Activated T-helper 2 cell treated with anti-CD3 and anti-CD28 coated beads, Interferon-gamma antibody, Interleukin-2, Interleukin-4, amounts not matched to agents 10 μg/mL and 5 μg/mL and 100 μg/mL, durations not matched to agents 14 hours and 24 hours and 36 hours (primary cell): ENCODE data around the gene FAHD2A. TPM values are rescaled to one million over a fixed set of nuclear protein-coding genes. Genes with fewer than 3 reads are reported as not detected.
"Not testable (repeated sequence)": the region's sequence is repeated elsewhere in the genome, so short reads cannot be mapped to it uniquely, and the experiment has no call there.

Source experiments
- DNase-seq: peaks from one replicate; pipeline ENCODE4 v3.0.0; 2021; ENCODE audit warnings: low spot score
- H3K27ac Mint-ChIP-seq: one replicate; pipeline ENCODE4 v1.8.0; 2021; ENCODE audit warnings: mixed read lengths
- H3K27me3 Mint-ChIP-seq: one replicate; pipeline ENCODE4 v1.8.0; 2021; ENCODE audit warnings: low read depth, mixed read lengths
- H3K36me3 Mint-ChIP-seq: one replicate; pipeline ENCODE4 v1.8.0; 2021; ENCODE audit warnings: low read depth, mixed read lengths
- H3K4me1 Mint-ChIP-seq: one replicate; pipeline ENCODE4 v1.8.0; 2021; ENCODE audit warnings: low read depth, mixed read lengths
- H3K4me3 Mint-ChIP-seq: one replicate; pipeline ENCODE4 v1.8.0; 2021; ENCODE audit warnings: low read depth, mild to moderate bottlenecking, moderate library complexity, mixed read lengths
- H3K9me3 Mint-ChIP-seq: one replicate; pipeline ENCODE4 v1.8.0; 2021; ENCODE audit warnings: mixed read lengths
- intact Hi-C: fragments of 100-400 bp; cut with micrococcal nuclease; formaldehyde crosslinking; loops from one replicate; pipeline ENCODE4 v1.15.1; 2023
- total RNA-seq: library from RNA; stranded (reverse); gene quantifications from 2 replicates; pipeline ENCODE4 v1.2.3, GENCODE V29; 2022

Gene FAHD2A
- total RNA-seq, 1 donor from 2014 or later = 32.5 TPM

DNA sequence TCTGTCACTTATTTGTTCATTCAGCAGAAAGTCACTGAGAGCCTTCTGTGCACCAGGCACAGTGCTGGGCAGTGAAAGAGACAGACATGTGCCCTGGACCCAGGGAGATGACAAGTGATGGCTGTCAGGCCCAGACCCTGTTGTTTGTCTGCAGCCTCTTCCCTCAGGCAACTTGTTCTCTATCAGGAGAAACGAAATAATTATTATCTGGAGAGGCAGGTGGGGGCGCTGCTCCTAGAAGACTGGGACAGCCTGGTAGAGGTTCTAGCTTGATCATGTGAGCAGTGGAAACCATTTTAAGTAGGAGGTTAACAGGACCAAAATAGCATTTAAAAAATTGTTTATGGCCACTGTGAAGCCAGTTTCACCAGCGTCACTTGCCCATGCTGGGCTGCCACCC, 2.2 kb downstream of the FAHD2A start:
- H3K36me3 Mint-ChIP-seq, DNase-seq, H3K27ac Mint-ChIP-seq, H3K4me3 Mint-ChIP-seq, H3K9me3 Mint-ChIP-seq, H3K27me3 Mint-ChIP-seq, intact Hi-C loops: not testable (repeated sequence)
- H3K4me1 Mint-ChIP-seq = peaks cover 14% of the 10 kb centered on the region

DNA sequence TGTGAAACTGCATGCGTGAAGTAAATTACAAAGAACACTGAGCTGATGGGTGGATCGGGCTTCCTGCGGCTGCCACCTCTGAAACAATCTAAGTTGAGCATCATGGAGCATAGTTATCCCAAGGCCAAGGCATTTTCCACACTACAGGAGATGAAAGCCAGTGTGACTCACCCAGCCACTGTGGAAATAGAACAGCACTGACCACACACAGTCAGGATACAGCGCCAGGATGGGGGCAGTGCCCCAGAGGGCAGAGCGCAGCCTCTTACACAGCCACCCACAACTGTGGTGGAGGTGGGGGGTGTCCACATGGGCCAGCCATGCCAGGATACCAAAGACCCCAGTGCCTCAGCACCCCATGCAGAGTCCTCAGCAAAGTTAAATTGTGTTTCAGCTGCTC, 8.7 kb downstream of the FAHD2A start:
- H3K4me3 Mint-ChIP-seq, H3K27ac Mint-ChIP-seq, H3K4me1 Mint-ChIP-seq, H3K27me3 Mint-ChIP-seq, DNase-seq, H3K9me3 Mint-ChIP-seq, H3K36me3 Mint-ChIP-seq, intact Hi-C loops: not testable (repeated sequence)

DNA sequence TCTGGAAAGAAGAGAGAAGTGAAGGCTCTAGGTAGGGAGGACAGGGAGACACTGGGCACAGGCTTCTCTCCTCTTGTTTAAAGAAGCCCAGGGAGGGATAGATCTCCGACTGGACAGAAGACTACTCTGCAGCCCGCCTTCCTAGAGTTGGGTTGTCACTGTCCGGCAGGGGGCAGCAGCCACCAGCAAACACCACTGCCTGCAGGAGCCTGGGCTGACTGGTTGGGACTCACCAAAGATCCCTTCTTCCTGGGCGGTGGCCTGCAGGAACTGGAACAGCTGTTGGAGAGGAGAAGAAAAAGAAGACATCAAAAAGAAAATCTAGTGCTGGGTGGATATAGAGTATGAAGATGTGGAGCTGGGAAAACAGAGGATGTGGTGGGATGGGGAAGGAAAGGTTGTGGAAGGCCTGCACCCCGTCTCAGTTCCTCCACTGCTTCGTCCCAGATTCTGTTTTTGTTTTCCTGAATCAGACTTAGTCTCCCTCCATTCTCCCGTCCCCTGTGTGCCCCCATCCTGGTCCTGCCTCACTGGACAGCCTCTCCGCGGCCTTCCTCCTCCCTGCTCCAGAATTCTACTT, 11.6 kb downstream of the FAHD2A start:
- intact Hi-C loops, H3K4me3 Mint-ChIP-seq, H3K4me1 Mint-ChIP-seq, H3K36me3 Mint-ChIP-seq, H3K27me3 Mint-ChIP-seq, H3K9me3 Mint-ChIP-seq, H3K27ac Mint-ChIP-seq: not testable (repeated sequence)
- peak; percentile 49 for DNase-seq

DNA sequence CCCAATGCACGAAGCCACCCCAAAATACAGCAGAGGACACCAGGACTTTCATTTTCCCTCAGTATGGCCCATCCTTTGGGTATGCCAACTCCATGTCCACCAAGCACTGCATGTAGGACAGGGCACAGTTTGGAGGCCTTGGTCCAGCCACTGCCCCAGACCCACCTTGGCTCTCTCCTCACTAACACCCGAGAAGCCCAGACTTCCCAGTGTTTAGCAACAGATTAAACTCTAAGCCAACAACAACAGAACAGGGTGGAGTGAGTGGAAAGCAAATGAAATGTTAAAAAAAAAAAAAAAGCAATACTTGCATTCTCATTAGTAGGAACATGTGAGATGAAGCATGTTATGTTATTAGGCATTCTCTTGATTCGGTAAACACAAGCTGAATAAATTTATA, 12.6 kb downstream of the FAHD2A start:
- H3K4me3 Mint-ChIP-seq, intact Hi-C loops, H3K36me3 Mint-ChIP-seq, H3K4me1 Mint-ChIP-seq, DNase-seq, H3K9me3 Mint-ChIP-seq, H3K27ac Mint-ChIP-seq, H3K27me3 Mint-ChIP-seq: not testable (repeated sequence)

DNA sequence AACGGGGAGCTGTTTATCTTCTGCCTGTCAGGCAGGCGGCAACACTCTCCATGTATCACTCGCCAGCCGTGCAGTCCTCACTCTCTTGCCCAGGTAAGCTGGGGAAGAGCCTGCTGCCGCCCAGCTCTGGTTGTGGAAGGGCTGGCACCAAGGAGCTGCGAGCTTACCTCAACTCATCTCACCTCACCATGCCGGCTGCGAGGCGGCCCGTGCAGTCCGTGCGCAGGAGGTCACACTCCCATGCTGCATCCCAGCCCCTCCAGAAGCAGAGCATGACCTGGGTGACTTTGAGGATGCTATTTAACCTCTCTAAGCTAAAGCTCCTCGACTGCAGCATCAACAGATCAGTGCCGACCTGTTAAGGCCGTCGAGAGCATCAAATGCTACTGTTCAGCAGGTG, 13.1 kb downstream of the FAHD2A start:
- H3K27ac Mint-ChIP-seq, intact Hi-C loops, DNase-seq, H3K4me3 Mint-ChIP-seq, H3K9me3 Mint-ChIP-seq, H3K4me1 Mint-ChIP-seq, H3K27me3 Mint-ChIP-seq, H3K36me3 Mint-ChIP-seq: not testable (repeated sequence)

DNA sequence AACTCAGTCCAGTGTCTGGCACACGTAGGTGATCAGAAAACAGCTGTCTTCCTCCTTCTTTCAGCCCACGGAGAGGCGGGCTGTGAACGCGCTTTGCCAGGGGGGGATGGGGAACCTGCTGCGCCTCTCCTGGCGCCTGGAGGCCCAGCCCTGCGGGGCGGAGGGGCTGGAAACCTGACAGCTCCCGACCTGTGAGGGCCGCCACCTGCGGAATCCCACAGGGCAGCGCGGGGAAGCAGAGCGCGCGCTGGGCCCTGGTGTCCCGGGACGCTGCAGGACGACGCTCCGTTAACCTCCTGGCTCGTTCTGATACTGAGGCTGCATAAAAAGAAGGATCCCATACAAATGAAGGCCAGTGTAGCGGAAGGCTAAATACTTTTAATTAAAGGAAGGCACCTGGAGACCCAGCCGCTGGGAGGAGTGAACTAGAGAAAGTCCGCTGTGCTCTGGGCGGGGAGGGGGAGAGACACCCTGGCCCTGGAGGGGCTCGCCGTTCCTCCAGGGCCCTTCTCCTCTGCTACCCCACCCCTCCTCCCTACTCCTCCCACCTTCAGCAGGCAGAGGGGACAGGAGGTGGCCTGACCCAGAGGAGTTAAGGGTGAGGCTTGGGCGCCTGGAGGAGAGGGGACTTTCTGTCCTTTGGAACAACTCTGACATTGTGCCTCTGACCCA, 24.8 kb downstream of the FAHD2A start:
- H3K4me1 Mint-ChIP-seq, H3K9me3 Mint-ChIP-seq, DNase-seq, H3K27ac Mint-ChIP-seq, H3K36me3 Mint-ChIP-seq, H3K27me3 Mint-ChIP-seq, intact Hi-C loops, H3K4me3 Mint-ChIP-seq: not testable (repeated sequence)

DNA sequence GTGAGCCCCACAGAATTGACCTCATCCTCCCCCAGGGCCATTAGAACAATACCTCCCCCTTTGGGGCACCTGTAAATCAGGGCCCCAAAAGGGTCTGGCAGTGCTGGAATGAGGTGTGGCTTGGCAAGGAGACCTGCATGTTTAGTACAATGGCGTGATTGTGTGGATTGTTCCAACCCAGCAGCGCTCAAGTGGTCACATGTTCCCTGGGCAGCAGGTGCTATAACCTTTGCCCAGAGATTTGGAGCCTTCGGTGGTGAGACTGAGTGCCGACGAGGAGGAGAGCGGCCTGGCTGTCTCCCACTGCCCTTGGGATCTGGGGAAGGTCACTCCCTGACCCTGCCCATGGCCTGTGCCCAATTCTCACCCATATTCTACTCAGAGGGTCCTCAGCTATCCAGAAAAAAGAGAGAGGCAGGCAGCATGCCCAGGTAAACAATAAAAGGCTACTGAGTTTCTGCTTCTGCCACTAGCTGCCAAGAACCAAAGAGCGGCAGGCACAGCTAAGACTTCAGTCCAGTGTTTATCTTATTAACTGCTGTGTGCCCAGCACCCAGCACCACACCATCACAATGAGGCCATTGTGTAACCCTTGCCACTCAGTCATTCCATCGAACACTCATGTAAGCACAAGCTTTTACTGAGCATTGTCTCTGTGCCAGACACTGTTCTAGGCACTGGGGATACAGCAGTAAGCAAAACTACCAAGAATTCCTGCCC, 27.4 kb downstream of the FAHD2A start:
- H3K4me3 Mint-ChIP-seq, H3K27me3 Mint-ChIP-seq, H3K36me3 Mint-ChIP-seq, H3K9me3 Mint-ChIP-seq, intact Hi-C loops, H3K27ac Mint-ChIP-seq, H3K4me1 Mint-ChIP-seq, DNase-seq: not testable (repeated sequence)

DNA sequence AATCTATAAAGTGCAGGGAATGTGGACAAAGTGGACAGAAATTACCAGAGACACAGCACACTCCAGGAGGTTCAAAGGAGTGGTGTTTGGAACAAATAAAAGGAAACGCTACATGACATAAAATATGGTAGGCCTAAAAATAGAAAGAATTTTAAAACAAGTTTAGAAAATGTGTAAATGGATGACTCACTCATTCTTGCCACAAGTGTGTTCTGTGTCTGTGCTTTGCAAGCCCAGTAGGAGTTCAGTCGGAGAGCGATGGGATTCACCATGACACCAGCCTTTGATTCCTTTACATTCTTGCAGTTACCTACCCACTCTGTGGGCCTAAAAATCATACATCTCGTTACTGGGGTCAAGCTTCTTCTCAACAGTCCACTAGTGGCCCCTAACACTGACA, 30.9 kb downstream of the FAHD2A start:
- intact Hi-C loops, H3K27me3 Mint-ChIP-seq, H3K36me3 Mint-ChIP-seq, H3K4me1 Mint-ChIP-seq, H3K27ac Mint-ChIP-seq, H3K9me3 Mint-ChIP-seq, H3K4me3 Mint-ChIP-seq, DNase-seq: not testable (repeated sequence)

DNA sequence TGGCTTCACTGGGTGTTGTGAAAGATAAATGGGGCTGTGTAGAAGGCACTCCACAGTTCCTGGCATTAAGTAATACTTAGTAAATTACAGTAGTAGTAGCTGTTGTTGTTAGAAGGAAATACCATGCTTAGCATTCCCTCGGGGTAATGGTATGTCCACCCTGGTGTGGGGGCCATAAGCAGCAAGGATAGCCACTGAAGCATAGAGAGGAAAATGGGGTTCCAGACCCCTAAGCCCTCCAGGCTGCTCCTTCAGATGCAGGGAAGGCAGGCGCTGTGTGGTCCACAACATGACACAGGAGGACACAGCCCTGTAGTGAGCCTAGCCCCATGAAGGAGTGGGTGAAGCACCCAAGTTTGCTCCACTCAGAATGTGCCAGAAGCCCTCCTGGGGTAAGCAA, 31.5 kb downstream of the FAHD2A start:
- not testable (repeated sequence) for H3K4me1 Mint-ChIP-seq, H3K4me3 Mint-ChIP-seq, H3K27me3 Mint-ChIP-seq

DNA sequence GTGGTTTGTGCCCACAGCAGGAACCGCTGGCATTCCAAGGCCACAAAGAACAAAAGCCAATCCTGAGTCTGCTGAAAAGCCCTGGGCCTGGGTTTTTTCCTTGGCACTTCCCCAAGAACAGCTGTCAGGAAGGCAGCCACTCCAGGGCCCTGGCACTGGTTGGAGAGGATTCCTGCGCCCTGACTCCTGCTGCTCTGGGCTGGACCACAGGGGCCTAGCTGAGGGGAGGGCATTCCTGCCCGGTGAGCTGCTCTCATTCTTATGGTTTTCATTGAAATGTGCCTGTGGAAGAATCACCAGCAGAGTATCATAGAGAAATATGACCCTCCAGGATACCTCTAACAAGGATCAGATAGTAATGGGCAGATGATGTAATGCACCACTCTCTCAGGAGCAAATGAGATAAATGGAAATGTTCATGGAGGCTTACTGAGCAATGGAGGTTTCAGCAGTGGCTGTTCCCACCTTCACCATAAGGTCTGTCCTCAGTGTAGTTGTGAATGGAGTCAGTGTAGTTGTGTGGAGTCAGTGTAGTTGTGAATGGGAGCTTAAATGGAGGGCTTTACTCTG, 32.1 kb downstream of the FAHD2A start:
- H3K4me1 Mint-ChIP-seq, H3K27me3 Mint-ChIP-seq, H3K36me3 Mint-ChIP-seq, H3K4me3 Mint-ChIP-seq, DNase-seq, intact Hi-C loops, H3K27ac Mint-ChIP-seq, H3K9me3 Mint-ChIP-seq: not testable (repeated sequence)

More for the DNA sequence above, 31.5 kb downstream of the FAHD2A start:
- H3K27ac Mint-ChIP-seq, H3K9me3 Mint-ChIP-seq, H3K36me3 Mint-ChIP-seq, intact Hi-C loops, DNase-seq: not testable (repeated sequence)

DNA sequence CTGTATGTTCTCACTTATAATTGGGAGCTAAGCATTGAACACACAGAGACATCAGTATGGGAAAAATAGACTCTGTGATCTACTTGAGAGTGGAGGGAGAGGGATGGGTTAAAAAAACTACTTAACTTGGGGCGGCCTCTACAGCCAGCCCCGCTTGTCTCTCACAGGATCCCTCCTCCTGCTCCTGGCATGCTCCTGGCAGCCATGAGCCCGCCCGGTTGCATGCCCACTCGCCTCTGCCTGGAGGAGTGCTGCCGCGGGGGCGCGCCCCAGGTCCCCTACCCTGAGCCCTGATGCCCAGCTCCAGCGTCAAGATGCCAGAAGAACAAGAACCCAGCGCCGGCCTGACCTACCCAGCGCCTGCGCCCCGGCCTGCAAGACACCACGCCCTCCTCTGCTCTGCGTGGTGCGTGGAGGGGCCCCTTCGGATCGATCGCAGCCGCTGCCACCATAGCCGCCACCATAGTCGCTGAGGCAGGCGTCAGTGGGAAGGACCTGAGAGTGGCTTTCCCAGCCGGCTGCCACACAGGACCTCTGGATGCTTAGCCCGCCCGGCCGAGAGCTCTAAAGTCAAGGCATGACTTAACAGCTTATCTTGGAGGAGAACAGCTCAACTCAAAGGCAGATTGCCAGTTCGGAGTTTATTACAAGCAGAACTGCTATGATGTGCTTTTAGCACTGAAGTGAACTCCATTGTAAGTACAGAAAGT, 32.8 kb downstream of the FAHD2A start:
- DNase-seq, H3K36me3 Mint-ChIP-seq, H3K4me3 Mint-ChIP-seq, H3K27ac Mint-ChIP-seq, H3K9me3 Mint-ChIP-seq, H3K27me3 Mint-ChIP-seq, H3K4me1 Mint-ChIP-seq, intact Hi-C loops: not testable (repeated sequence)

DNA sequence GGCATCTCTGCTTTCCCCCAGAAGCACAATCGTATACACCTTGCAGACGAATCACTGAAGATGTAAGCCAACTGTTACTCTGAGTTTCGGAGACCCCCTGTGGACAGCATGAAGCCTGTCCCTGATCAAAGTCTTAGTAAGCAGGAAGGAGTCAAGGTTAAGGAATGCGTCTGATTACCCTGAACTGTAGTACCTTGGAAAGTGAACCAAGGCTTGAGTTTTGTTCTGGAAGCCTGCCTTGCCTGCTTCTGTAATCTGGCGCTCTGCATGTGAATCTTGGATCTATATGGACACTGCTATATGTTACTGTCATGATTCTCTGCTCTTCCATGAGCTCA, 33.3 kb downstream of the FAHD2A start:
- not testable (repeated sequence) for H3K4me1 Mint-ChIP-seq

More for the DNA sequence above, 33.3 kb downstream of the FAHD2A start:
- H3K4me3 Mint-ChIP-seq, H3K27me3 Mint-ChIP-seq, intact Hi-C loops, H3K36me3 Mint-ChIP-seq, DNase-seq, H3K9me3 Mint-ChIP-seq, H3K27ac Mint-ChIP-seq: not testable (repeated sequence)
